Activated naive CD8-positive, alpha-beta T cell treated with anti-CD3 and anti-CD28 coated beads for 36 hours (primary cell): Measurements from ENCODE around the gene TRIM69. TPM values are rescaled to one million over a fixed set of nuclear protein-coding genes. Genes with fewer than 3 reads are reported as not detected.
A peak's percentile ranks its signal among the peaks of the same experiment; 100 is the strongest.
"Not testable (repeated sequence)": the region's sequence is repeated elsewhere in the genome, so short reads cannot be mapped to it uniquely, and the experiment has no call there.

Source experiments
- DNase-seq: peaks from one replicate; pipeline ENCODE4 v3.0.0; 2021
- H3K27ac Mint-ChIP-seq: one replicate; pipeline ENCODE4 v1.8.0; 2022; ENCODE audit warnings: mild to moderate bottlenecking, moderate library complexity, mixed read lengths
- H3K27me3 Mint-ChIP-seq: one replicate; pipeline ENCODE4 v1.8.0; 2022; ENCODE audit warnings: mild to moderate bottlenecking, mixed read lengths
- H3K36me3 Mint-ChIP-seq: one replicate; pipeline ENCODE4 v1.8.0; 2021; ENCODE audit warnings: mild to moderate bottlenecking, mixed read lengths
- H3K4me1 Mint-ChIP-seq: one replicate; pipeline ENCODE4 v1.8.0; 2021; ENCODE audit warnings: mixed read lengths
- H3K4me3 Mint-ChIP-seq: one replicate; pipeline ENCODE4 v1.8.0; 2022; ENCODE audit warnings: mild to moderate bottlenecking, moderate library complexity, mixed read lengths
- H3K9me3 Mint-ChIP-seq: one replicate; pipeline ENCODE4 v1.8.0; 2022; ENCODE audit warnings: mixed read lengths
- total RNA-seq, 2 experiments: library from RNA; stranded (reverse); gene quantifications; one replicate each; pipeline ENCODE4 v1.2.3, GENCODE V29; 2021

The TRIM69 gene
- total RNA-seq, 2 experiments from 2014 or later, result 70.6 to 71.0 TPM

DNA sequence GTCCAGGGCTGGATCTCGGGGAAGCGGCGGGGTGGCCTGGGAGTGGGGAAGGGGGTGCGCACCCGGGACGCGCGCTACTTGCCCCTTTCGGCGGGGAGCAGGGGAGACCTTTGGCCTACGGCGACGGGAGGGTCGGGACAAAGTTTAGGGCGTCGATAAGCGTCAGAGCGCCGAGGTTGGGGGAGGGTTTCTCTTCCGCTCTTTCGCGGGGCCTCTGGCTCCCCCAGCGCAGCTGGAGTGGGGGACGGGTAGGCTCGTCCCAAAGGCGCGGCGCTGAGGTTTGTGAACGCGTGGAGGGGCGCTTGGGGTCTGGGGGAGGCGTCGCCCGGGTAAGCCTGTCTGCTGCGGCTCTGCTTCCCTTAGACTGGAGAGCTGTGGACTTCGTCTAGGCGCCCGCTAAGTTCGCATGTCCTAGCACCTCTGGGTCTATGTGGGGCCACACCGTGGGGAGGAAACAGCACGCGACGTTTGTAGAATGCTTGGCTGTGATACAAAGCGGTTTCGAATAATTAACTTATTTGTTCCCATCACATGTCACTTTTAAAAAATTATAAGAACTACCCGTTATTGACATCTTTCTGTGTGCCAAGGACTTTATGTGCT is 24.5 kb upstream of the TRIM69 start:
- Mint-ChIP-seq H3K4me1 (peaks cover 54% of the 10 kb centered on the region), H3K27ac (peak overlapping the region; percentile 100), H3K9me3 (peaks cover 3% of the 10 kb centered on the region), H3K27me3 (peaks cover 25% of the 10 kb centered on the region), H3K4me3 (peak overlapping the region; percentile 98), H3K36me3 (peaks cover 80% of the 10 kb centered on the region)
- peak; percentile 64 for DNase-seq

DNA sequence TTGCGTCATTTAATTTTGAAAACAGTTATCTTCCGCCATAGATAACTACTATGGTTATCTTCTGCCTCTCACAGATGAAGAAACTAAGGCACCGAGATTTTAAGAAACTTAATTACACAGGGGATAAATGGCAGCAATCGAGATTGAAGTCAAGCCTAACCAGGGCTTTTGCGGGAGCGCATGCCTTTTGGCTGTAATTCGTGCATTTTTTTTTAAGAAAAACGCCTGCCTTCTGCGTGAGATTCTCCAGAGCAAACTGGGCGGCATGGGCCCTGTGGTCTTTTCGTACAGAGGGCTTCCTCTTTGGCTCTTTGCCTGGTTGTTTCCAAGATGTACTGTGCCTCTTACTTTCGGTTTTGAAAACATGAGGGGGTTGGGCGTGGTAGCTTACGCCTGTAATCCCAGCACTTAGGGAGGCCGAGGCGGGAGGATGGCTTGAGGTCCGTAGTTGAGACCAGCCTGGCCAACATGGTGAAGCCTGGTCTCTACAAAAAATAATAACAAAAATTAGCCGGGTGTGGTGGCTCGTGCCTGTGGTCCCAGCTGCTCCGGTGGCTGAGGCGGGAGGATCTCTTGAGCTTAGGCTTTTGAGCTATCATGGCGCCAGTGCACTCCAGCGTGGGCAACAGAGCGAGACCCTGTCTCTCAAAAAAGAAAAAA is 23.9 kb upstream of the TRIM69 start:
- H3K27ac Mint-ChIP-seq, result peak overlapping the region; percentile 100
- peak overlapping the region; percentile 98 for H3K4me3 Mint-ChIP-seq
- H3K27me3 Mint-ChIP-seq, result peaks cover 25% of the 10 kb centered on the region
- peaks cover 80% of the 10 kb centered on the region for H3K36me3 Mint-ChIP-seq
- peaks cover 3% of the 10 kb centered on the region for H3K9me3 Mint-ChIP-seq
- DNase-seq, result peak; percentile 67
- peaks cover 60% of the 10 kb centered on the region for H3K4me1 Mint-ChIP-seq

DNA sequence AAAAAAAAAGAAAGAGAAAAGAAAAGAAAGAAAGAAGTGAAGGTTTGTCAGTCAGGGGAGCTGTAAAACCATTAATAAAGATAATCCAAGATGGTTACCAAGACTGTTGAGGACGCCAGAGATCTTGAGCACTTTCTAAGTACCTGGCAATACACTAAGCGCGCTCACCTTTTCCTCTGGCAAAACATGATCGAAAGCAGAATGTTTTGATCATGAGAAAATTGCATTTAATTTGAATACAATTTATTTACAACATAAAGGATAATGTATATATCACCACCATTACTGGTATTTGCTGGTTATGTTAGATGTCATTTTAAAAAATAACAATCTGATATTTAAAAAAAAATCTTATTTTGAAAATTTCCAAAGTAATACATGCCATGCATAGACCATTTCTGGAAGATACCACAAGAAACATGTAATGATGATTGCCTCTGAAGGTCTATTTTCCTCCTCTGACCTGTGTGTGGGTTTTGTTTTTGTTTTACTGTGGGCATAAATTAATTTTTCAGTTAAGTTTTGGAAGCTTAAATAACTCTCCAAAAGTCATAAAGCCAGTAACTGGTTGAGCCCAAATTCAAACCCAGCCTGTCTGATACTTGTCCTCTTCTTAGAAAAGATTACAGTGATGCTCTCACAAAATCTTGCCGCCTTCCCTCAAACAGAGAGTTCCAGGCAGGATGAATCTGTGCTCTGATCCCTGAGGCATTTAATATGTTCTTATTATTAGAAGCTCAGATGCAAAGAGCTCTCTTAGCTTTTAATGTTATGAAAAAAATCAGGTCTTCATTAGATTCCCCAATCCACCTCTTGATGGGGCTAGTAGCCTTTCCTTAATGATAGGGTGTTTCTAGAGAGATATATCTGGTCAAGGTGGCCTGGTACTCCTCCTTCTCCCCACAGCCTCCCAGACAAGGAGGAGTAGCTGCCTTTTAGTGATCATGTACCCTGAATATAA is 23.0 kb upstream of the TRIM69 start:
- Mint-ChIP-seq H3K4me1 (peaks cover 65% of the 10 kb centered on the region), H3K27ac (peak overlapping the region; percentile 100), H3K27me3 (peaks cover 25% of the 10 kb centered on the region), H3K4me3 (peak overlapping the region; percentile 98), H3K36me3 (peaks cover 81% of the 10 kb centered on the region), H3K9me3 (peaks cover 3% of the 10 kb centered on the region)
- DNase-seq, result no peak

DNA sequence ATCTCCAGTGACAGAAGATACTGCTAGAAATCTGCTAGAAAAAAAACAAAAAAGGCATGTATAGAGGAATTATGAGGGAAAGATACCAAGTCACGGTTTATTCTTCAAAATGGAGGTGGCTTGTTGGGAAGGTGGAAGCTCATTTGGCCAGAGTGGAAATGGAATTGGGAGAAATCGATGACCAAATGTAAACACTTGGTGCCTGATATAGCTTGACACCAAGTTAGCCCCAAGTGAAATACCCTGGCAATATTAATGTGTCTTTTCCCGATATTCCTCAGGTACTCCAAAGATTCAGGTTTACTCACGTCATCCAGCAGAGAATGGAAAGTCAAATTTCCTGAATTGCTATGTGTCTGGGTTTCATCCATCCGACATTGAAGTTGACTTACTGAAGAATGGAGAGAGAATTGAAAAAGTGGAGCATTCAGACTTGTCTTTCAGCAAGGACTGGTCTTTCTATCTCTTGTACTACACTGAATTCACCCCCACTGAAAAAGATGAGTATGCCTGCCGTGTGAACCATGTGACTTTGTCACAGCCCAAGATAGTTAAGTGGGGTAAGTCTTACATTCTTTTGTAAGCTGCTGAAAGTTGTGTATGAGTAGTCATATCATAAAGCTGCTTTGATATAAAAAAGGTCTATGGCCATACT is 21.1 kb upstream of the TRIM69 start:
- DNase-seq, result no peak
- peak overlapping the region; percentile 99 for H3K27ac Mint-ChIP-seq
- peaks cover 25% of the 10 kb centered on the region for H3K27me3 Mint-ChIP-seq
- H3K4me1 Mint-ChIP-seq, result peaks cover 66% of the 10 kb centered on the region
- no peaks in the 10 kb centered on the region for H3K9me3 Mint-ChIP-seq
- H3K4me3 Mint-ChIP-seq, result peak overlapping the region; percentile 98
- H3K36me3 Mint-ChIP-seq, result peaks cover 85% of the 10 kb centered on the region

DNA sequence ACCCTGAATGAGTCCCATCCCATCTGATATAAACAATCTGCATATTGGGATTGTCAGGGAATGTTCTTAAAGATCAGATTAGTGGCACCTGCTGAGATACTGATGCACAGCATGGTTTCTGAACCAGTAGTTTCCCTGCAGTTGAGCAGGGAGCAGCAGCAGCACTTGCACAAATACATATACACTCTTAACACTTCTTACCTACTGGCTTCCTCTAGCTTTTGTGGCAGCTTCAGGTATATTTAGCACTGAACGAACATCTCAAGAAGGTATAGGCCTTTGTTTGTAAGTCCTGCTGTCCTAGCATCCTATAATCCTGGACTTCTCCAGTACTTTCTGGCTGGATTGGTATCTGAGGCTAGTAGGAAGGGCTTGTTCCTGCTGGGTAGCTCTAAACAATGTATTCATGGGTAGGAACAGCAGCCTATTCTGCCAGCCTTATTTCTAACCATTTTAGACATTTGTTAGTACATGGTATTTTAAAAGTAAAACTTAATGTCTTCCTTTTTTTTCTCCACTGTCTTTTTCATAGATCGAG is 20.5 kb upstream of the TRIM69 start:
- H3K27ac Mint-ChIP-seq, result peak overlapping the region; percentile 99
- peaks cover 69% of the 10 kb centered on the region for H3K4me1 Mint-ChIP-seq
- peaks cover 25% of the 10 kb centered on the region for H3K27me3 Mint-ChIP-seq
- H3K9me3 Mint-ChIP-seq, result no peaks in the 10 kb centered on the region
- peaks cover 88% of the 10 kb centered on the region for H3K36me3 Mint-ChIP-seq
- no peak for DNase-seq
- H3K4me3 Mint-ChIP-seq, result peak overlapping the region; percentile 98

DNA sequence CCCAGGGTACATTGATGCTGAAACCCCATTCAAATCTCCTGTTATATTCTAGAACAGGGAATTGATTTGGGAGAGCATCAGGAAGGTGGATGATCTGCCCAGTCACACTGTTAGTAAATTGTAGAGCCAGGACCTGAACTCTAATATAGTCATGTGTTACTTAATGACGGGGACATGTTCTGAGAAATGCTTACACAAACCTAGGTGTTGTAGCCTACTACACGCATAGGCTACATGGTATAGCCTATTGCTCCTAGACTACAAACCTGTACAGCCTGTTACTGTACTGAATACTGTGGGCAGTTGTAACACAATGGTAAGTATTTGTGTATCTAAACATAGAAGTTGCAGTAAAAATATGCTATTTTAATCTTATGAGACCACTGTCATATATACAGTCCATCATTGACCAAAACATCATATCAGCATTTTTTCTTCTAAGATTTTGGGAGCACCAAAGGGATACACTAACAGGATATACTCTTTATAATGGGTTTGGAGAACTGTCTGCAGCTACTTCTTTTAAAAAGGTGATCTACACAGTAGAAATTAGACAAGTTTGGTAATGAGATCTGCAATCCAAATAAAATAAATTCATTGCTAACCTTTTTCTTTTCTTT is 19.2 kb upstream of the TRIM69 start:
- no peaks in the 10 kb centered on the region for H3K9me3 Mint-ChIP-seq
- peaks cover 84% of the 10 kb centered on the region for H3K36me3 Mint-ChIP-seq
- H3K27me3 Mint-ChIP-seq, result peaks cover 16% of the 10 kb centered on the region
- no peak for DNase-seq
- H3K27ac Mint-ChIP-seq, result peak overlapping the region; percentile 99
- H3K4me1 Mint-ChIP-seq, result peaks cover 80% of the 10 kb centered on the region
- peak overlapping the region; percentile 98 for H3K4me3 Mint-ChIP-seq

DNA sequence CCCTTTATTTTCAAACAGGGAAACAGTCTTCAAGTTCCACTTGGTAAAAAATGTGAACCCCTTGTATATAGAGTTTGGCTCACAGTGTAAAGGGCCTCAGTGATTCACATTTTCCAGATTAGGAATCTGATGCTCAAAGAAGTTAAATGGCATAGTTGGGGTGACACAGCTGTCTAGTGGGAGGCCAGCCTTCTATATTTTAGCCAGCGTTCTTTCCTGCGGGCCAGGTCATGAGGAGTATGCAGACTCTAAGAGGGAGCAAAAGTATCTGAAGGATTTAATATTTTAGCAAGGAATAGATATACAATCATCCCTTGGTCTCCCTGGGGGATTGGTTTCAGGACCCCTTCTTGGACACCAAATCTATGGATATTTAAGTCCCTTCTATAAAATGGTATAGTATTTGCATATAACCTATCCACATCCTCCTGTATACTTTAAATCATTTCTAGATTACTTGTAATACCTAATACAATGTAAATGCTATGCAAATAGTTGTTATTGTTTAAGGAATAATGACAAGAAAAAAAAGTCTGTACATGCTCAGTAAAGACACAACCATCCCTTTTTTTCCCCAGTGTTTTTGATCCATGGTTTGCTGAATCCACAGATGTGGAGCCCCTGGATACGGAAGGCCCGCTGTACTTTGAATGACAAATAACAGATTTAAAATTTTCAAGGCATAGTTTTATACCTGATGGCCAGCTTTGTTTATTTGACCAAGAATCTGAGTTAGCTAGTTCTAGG is 18.0 kb upstream of the TRIM69 start:
- Mint-ChIP-seq H3K4me1 (peaks cover 79% of the 10 kb centered on the region), H3K36me3 (peaks cover 72% of the 10 kb centered on the region), H3K27ac (peak overlapping the region; percentile 99), H3K4me3 (peak overlapping the region; percentile 66), H3K27me3 (peaks cover 7% of the 10 kb centered on the region), H3K9me3 (no peaks in the 10 kb centered on the region)
- DNase-seq, result no peak

DNA sequence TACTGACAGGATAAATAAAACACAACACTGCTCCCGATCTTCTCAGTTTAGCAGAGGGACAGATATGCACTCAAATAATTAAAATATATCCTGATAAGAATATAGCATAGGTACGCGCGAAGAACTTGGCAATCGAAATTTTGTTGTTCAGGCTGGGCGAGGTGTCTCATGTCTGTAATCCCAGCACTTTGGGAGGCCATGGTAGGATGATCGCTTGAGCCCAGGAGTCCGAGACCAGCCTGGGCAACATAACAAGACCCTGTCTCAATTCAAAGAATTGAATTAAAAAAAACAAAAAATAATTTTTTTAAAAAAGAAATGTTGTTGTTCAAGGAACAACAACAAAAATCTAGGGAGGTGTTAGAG is 17.4 kb upstream of the TRIM69 start:
- no peak for DNase-seq
- H3K27me3 Mint-ChIP-seq, result peaks cover 3% of the 10 kb centered on the region
- peaks cover 81% of the 10 kb centered on the region for H3K4me1 Mint-ChIP-seq
- peak overlapping the region; percentile 99 for H3K27ac Mint-ChIP-seq
- H3K4me3 Mint-ChIP-seq, result peak overlapping the region; percentile 66
- no peaks in the 10 kb centered on the region for H3K9me3 Mint-ChIP-seq
- peaks cover 68% of the 10 kb centered on the region for H3K36me3 Mint-ChIP-seq

DNA sequence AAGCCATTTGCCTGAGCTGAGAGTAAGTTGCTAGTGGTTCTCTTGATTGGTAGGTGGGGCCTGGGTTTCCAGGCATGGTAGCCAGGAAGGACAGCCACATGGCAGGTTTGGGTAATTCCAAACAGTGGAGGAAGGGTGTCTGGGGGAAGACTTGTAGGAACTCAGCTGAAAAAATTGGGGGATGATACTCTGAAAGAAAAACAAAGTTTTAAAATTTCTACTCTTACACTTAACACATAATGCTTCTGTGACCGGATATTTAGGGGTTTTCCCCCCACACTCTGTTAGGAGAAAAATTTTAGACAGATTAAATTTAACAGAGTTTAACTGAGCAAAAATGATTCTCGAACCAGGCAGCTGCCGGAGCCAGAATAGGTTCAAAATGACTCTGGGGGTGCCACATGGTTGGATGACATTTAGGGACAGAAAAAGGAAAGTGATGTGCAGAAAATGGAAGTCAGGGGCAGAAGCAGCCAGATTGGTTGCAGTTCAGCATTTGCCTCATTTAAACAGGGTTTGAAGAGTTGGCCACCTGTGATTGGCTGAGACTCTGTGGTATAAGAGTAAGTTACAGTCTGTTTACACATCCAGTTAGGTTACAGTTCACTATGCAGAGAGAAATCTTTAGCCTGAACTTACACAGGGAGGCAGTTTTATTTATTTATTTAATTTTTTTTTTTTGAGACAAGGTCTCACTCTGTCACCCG is 16.9 kb upstream of the TRIM69 start:
- Mint-ChIP-seq H3K4me3 (peak overlapping the region; percentile 65), H3K36me3 (peaks cover 66% of the 10 kb centered on the region), H3K4me1 (peaks cover 87% of the 10 kb centered on the region), H3K27ac (peak overlapping the region; percentile 99), H3K9me3 (no peaks in the 10 kb centered on the region), H3K27me3 (peaks cover 3% of the 10 kb centered on the region)
- DNase-seq, result peak; percentile 75

DNA sequence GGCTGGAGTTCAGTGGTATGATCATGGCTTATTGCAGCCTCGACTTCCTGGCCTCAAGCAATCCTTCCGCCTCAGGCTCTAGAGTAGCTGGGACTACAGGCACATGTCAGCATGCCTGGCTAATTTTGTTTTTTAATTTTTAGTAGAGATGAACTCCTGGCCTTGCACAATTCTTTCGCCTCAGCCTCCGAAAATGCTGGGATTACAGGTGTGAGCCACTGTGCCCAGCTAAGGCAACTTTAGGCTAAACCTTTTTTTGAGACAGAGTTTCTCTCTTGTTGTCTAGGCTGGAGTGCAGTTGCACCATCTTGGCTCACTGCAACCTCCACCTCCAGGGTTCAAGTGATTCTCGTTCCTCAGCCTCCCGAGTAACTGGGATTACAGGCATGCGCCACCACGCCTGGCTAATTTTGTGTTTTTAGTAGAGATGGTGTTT is 16.3 kb upstream of the TRIM69 start:
- not testable (repeated sequence) for DNase-seq, H3K27me3 Mint-ChIP-seq, H3K9me3 Mint-ChIP-seq
- Mint-ChIP-seq H3K27ac (peak overlapping the region; percentile 99), H3K4me1 (peaks cover 88% of the 10 kb centered on the region), H3K4me3 (peak overlapping the region; percentile 6), H3K36me3 (peaks cover 63% of the 10 kb centered on the region)

DNA sequence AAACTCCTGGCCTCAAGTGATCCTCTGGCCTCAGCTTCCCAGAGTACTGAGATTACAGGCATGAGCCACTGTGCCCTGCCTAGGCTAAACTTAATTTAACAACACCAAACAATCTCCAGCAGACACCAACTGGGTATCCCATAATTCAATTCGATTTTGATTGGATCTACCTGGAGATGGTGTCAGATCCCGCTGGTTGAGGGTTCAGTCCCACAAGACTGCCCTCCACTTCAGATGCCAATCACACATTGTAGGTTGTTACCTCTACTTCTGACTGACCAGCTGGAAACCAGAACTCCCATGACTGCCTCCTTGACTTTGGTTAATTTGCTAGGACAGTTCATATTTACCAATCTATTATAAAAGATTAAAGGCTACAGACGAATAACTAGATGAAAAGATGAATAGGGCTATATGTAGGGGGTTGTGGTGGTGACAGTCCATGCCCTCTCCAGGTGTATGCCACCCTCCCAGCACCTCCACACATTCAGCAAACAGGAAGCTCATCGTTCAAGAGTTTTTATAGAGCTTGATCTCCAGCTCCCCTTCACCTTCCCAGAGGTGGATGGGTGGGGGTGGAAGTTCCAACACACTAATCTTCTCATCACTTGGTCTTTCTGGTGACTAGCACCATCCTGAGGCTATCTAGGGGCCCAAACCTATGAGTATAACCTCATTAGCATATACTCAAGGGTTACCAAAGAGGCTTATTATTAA is 15.7 kb upstream of the TRIM69 start:
- Mint-ChIP-seq H3K9me3 (no peaks in the 10 kb centered on the region), H3K27ac (peak overlapping the region; percentile 99), H3K27me3 (no peaks in the 10 kb centered on the region), H3K4me1 (peaks cover 86% of the 10 kb centered on the region), H3K36me3 (peaks cover 61% of the 10 kb centered on the region), H3K4me3 (peak overlapping the region; percentile 6)
- no peak for DNase-seq

DNA sequence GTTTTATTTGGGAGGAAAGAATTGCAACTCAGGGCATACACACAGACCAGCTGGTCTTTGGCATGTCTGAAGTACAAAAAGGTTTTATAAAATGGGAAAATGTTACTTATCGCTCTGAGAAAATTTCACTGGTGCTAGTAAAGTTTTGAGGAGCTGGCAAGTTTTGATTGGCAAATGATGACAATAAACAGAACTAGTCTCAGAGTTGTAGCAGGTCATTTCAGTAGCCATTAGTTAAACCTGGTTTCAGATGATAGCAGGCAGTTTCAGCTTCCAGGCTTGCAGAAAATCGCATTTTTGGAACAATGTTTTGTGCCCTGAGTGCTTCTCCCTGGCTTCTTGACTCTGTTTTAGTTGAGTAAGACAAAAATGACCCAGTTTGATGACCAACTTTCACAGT is 14.3 kb upstream of the TRIM69 start:
- H3K27ac Mint-ChIP-seq, result peak overlapping the region; percentile 99
- H3K27me3 Mint-ChIP-seq, result no peaks in the 10 kb centered on the region
- H3K36me3 Mint-ChIP-seq, result peaks cover 58% of the 10 kb centered on the region
- no peak overlapping the region for H3K4me3 Mint-ChIP-seq
- no peak for DNase-seq
- H3K4me1 Mint-ChIP-seq, result peaks cover 82% of the 10 kb centered on the region
- no peaks in the 10 kb centered on the region for H3K9me3 Mint-ChIP-seq

DNA sequence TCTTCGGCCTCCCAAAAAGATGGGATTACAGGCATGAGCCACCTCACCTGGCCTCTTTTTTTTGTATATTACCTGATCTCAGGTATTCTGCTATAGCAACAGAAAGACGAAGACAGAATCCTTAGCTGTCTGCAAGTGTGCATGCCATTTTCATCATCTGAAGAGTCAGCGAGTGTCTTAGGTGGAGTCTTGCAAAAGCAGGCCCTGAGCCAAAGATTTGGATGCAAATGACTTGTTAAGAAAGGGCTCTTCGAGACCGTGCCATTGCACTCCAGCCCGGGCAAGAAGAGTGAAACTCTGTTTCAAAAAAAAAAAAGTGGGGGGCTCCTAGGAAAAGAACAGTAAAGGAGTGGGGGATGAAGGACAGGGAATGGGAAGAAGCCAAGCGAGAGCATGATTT is 10.2 kb upstream of the TRIM69 start:
- Mint-ChIP-seq H3K27me3 (no peaks in the 10 kb centered on the region), H3K9me3 (no peaks in the 10 kb centered on the region), H3K4me3 (peak overlapping the region; percentile 94), H3K4me1 (peaks cover 59% of the 10 kb centered on the region), H3K27ac (peak overlapping the region; percentile 100), H3K36me3 (peaks cover 43% of the 10 kb centered on the region)
- DNase-seq, result no peak
